HUES48 (cell line): ENCODE results near the gene TNS1.

Experiments
- H3K27ac ChIP-seq: one replicate; pipeline ENCODE4 v1.7.0; 2013; ENCODE audit warnings: low read depth, low read length, inconsistent platforms
- H3K27me3 ChIP-seq: 2 replicates; pipeline ENCODE4 v1.6.1; 2013; ENCODE audit warnings: mild to moderate bottlenecking, low read length; ENCODE audit not compliant: control insufficient read depth, insufficient read depth
- H3K36me3 ChIP-seq: 2 replicates; pipeline ENCODE4 v1.6.1; 2013; ENCODE audit warnings: low read length; ENCODE audit not compliant: control insufficient read depth, insufficient read depth
- H3K4me1 ChIP-seq: 2 replicates; pipeline ENCODE4 v1.6.1; 2013; ENCODE audit warnings: mild to moderate bottlenecking, low read length; ENCODE audit not compliant: control insufficient read depth, insufficient read depth
- H3K4me3 ChIP-seq: 2 replicates; pipeline ENCODE4 v1.5.1; 2013; ENCODE audit warnings: mild to moderate bottlenecking, low read depth, low read length
- H3K9ac ChIP-seq: 2 replicates; pipeline ENCODE4 v1.6.1; 2013; ENCODE audit warnings: mild to moderate bottlenecking, low read depth, low read length, moderate library complexity
- H3K9me3 ChIP-seq: 2 replicates; pipeline ENCODE4 v1.6.1; 2013; ENCODE audit warnings: low read length; ENCODE audit not compliant: control insufficient read depth, insufficient read depth

TNS1 gene

GRCh38 chr2:217953531-217953932, 49.3 kb downstream of the TNS1 start:
- H3K9me3 ChIP-seq, result no peaks in the 10 kb centered on the region
- peaks cover 6% of the 10 kb centered on the region; the same call in 1 of the 2 replicates for H3K4me1 ChIP-seq
- no peaks in the 10 kb centered on the region for H3K36me3 ChIP-seq
- H3K27me3 ChIP-seq, result no peaks in the 10 kb centered on the region
- H3K27ac ChIP-seq, result no peak overlapping the region
- H3K9ac ChIP-seq, result no peak overlapping the region
- H3K4me3 ChIP-seq, result no peak overlapping the region

GRCh38 chr2:217953011-217953481, 49.7 kb downstream of the TNS1 start:
- no peaks in the 10 kb centered on the region for H3K27me3 ChIP-seq
- H3K9ac ChIP-seq, result no peak overlapping the region
- no peaks in the 10 kb centered on the region for H3K9me3 ChIP-seq
- no peak overlapping the region for H3K27ac ChIP-seq
- H3K4me1 ChIP-seq, result peaks cover 9% of the 10 kb centered on the region; the same call in 1 of the 2 replicates
- H3K36me3 ChIP-seq, result no peaks in the 10 kb centered on the region
- H3K4me3 ChIP-seq, result no peak overlapping the region

GRCh38 chr2:217952409-217952808, 50.4 kb downstream of the TNS1 start:
- no peaks in the 10 kb centered on the region for H3K36me3 ChIP-seq
- H3K27ac ChIP-seq, result no peak overlapping the region
- H3K9ac ChIP-seq, result no peak overlapping the region
- H3K4me3 ChIP-seq, result no peak overlapping the region
- no peaks in the 10 kb centered on the region for H3K27me3 ChIP-seq
- no peaks in the 10 kb centered on the region for H3K9me3 ChIP-seq
- peaks cover 15% of the 10 kb centered on the region for H3K4me1 ChIP-seq

- peaks cover 17% of the 10 kb centered on the region for H3K4me1 ChIP-seq
- H3K27ac ChIP-seq, result no peak overlapping the region
- no peaks in the 10 kb centered on the region for H3K27me3 ChIP-seq
- no peak overlapping the region for H3K9ac ChIP-seq
- H3K9me3 ChIP-seq, result no peaks in the 10 kb centered on the region
- H3K36me3 ChIP-seq, result no peaks in the 10 kb centered on the region
- no peak overlapping the region for H3K4me3 ChIP-seq
Observed at GRCh38 chr2:217951521-217952247, 51.1 kb downstream of the TNS1 start.

- peaks cover 17% of the 10 kb centered on the region for H3K4me1 ChIP-seq
- no peak overlapping the region for H3K9ac ChIP-seq
- no peak overlapping the region for H3K27ac ChIP-seq
- no peaks in the 10 kb centered on the region for H3K36me3 ChIP-seq
- H3K27me3 ChIP-seq, result no peaks in the 10 kb centered on the region
- H3K4me3 ChIP-seq, result no peak overlapping the region
- H3K9me3 ChIP-seq, result no peaks in the 10 kb centered on the region
Observed at GRCh38 chr2:217951091-217951490, 51.7 kb downstream of the TNS1 start.

GRCh38 chr2:217950401-217950871, 52.4 kb downstream of the TNS1 start:
- Histone ChIP-seq H3K4me1 (peaks cover 17% of the 10 kb centered on the region), H3K36me3 (no peaks in the 10 kb centered on the region), H3K9me3 (no peaks in the 10 kb centered on the region), H3K27me3 (no peaks in the 10 kb centered on the region), H3K27ac (no peak overlapping the region), H3K9ac (no peak overlapping the region), H3K4me3 (no peak overlapping the region)

- H3K9ac ChIP-seq, result no peak overlapping the region
- H3K27me3 ChIP-seq, result no peaks in the 10 kb centered on the region
- peaks cover 17% of the 10 kb centered on the region for H3K4me1 ChIP-seq
- no peak overlapping the region for H3K4me3 ChIP-seq
- H3K36me3 ChIP-seq, result no peaks in the 10 kb centered on the region
- no peak overlapping the region for H3K27ac ChIP-seq
- no peaks in the 10 kb centered on the region for H3K9me3 ChIP-seq
Observed at GRCh38 chr2:217949447-217949846, 53.3 kb downstream of the TNS1 start.

- peaks cover 17% of the 10 kb centered on the region for H3K4me1 ChIP-seq
- no peaks in the 10 kb centered on the region for H3K9me3 ChIP-seq
- H3K27me3 ChIP-seq, result no peaks in the 10 kb centered on the region
- H3K27ac ChIP-seq, result no peak overlapping the region
- no peak overlapping the region for H3K9ac ChIP-seq
- no peaks in the 10 kb centered on the region for H3K36me3 ChIP-seq
- no peak overlapping the region for H3K4me3 ChIP-seq
Observed at GRCh38 chr2:217948897-217949296, 53.9 kb downstream of the TNS1 start.

GRCh38 chr2:217948351-217948791, 54.4 kb downstream of the TNS1 start:
- Histone ChIP-seq H3K4me1 (peaks cover 21% of the 10 kb centered on the region), H3K9me3 (no peaks in the 10 kb centered on the region), H3K4me3 (no peak overlapping the region), H3K27ac (no peak overlapping the region), H3K9ac (no peak overlapping the region), H3K27me3 (no peaks in the 10 kb centered on the region), H3K36me3 (no peaks in the 10 kb centered on the region)

GRCh38 chr2:217947383-217948350, 55.1 kb downstream of the TNS1 start:
- no peaks in the 10 kb centered on the region for H3K9me3 ChIP-seq
- H3K36me3 ChIP-seq, result no peaks in the 10 kb centered on the region
- H3K27ac ChIP-seq, result no peak overlapping the region
- H3K4me3 ChIP-seq, result no peak overlapping the region
- no peak overlapping the region for H3K9ac ChIP-seq
- no peaks in the 10 kb centered on the region for H3K27me3 ChIP-seq
- H3K4me1 ChIP-seq, result peaks cover 21% of the 10 kb centered on the region

GRCh38 chr2:217946051-217946450, 56.7 kb downstream of the TNS1 start:
- H3K27me3 ChIP-seq, result no peaks in the 10 kb centered on the region
- no peak overlapping the region for H3K9ac ChIP-seq

More at GRCh38 chr2:217946051-217946450, 56.7 kb downstream of the TNS1 start:
- no peaks in the 10 kb centered on the region for H3K9me3 ChIP-seq
- H3K36me3 ChIP-seq, result no peaks in the 10 kb centered on the region
- no peak overlapping the region for H3K4me3 ChIP-seq
- peaks cover 17% of the 10 kb centered on the region for H3K4me1 ChIP-seq
- no peak overlapping the region for H3K27ac ChIP-seq
